Activated naive CD8-positive, alpha-beta T cell treated with anti-CD3 and anti-CD28 coated beads, Interleukin-2, amount 50 U/mL, for 16 hours (primary cell): ENCODE data around the gene RHBDF1.
A peak's percentile ranks its signal among the peaks of the same experiment; 100 is the strongest.

Source experiments
- DNase-seq: peaks from one replicate; pipeline ENCODE4 v3.0.0-alpha.2; 2020; ENCODE audit warnings: low read depth, low spot score

Gene RHBDF1

GRCh38 chr16:74747-75334, 2.4 kb upstream of the RHBDF1 start:
- DNase-seq = no peak

GRCh38 chr16:74051-74746, 1.8 kb upstream of the RHBDF1 start:
- no peak for DNase-seq

GRCh38 chr16:71540-72401, 660 bp downstream of the RHBDF1 start:
- DNase-seq = no peak

GRCh38 chr16:71210-71539, 1.3 kb downstream of the RHBDF1 start:
- DNase-seq = no peak

GRCh38 chr16:69181-69580, 3.2 kb downstream of the RHBDF1 start:
- no peak for DNase-seq

DNA sequence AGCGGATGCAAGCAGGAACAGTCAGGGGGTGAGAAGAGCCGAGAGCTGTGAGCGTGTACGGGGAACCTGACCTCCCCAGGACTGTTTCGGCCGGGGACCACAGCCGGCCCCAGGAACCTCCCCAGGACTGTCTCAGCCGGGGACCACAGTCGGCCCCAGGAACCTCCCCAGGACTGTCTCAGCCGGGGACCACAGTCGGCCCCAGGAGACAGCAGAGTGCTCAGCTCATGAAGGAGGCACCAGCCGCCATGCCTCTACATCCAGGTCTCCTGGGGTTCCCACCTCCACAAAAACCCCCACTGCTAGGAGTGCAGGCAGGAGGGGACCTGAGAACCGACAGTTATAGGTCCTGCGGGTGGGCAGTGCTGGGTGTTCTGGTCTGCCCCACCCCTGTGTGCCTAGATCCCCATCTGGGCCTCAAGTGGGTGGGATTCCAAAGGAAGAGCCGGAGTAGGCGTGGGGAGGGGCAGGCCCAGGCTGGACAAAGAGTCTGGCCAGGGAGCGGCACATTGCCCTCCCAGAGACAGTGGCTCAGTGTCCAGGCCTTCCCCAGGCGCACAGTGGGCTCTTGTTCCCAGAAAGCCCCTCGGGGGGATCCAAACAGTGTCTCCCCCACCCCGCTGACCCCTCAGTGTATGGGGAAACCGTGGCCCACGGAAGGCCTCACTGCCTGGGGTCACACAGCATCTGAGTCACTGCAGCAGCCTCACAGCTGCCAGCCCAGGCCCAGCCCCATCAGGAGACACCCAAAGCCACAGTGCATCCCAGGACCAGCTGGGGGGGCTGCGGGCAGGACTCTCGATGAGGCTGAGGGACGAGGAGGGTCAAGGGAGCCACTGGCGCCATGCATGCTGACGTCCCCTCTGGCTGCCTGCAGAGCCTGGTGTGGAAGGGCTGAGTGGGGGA, 4.3 kb downstream of the RHBDF1 start:
- DNase-seq = no peak

- no peak for DNase-seq
These were observed 5.1 kb downstream of the RHBDF1 start for GRCh38 chr16:67183-67791.

GRCh38 chr16:66309-67182, 5.9 kb downstream of the RHBDF1 start:
- no peak for DNase-seq

- peak; percentile 66 for DNase-seq
These were observed 6.7 kb downstream of the RHBDF1 start for GRCh38 chr16:65745-66144.

DNA sequence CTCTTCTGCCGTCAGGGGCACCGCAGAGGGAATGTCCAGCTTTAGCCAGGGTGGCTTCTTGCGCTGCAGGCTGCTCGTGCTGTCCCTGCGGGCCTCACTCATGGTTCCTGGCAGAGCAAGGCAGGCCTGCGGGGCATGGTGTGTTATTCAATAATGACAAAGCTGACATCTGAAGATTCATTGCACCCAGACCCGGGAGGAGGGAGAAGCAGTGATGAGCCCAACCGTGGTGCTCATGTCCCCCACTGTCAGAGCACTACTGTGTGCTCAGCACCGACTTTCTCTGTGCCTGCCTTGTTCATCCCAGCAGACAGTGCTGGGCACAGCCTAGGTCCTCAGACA, 7.5 kb downstream of the RHBDF1 start:
- no peak for DNase-seq

GRCh38 chr16:63998-64913, 8.2 kb downstream of the RHBDF1 start:
- no peak for DNase-seq

GRCh38 chr16:63466-63865, 9.0 kb downstream of the RHBDF1 start:
- DNase-seq = no peak

DNA sequence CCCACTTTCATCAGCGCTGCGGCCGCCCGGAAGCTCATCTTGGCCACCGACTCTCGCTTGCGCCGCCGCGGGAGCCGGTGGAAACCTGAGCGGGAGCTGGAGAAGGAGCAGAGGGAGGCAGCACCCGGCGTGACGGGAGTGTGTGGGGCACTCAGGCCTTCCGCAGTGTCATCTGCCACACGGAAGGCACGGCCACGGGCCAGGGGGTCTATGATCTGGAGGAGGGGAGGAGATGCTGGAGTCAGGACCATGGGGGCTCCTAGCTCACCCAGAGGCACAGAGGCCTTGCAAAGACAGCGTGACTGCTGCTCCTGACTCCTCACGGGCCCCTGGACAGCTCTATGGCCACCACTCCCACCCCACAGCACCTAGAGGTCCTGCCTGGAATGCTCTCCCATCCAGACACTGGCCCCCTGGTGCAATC, 9.5 kb downstream of the RHBDF1 start:
- DNase-seq = no peak

GRCh38 chr16:62283-62967, 10.0 kb downstream of the RHBDF1 start:
- no peak for DNase-seq

DNA sequence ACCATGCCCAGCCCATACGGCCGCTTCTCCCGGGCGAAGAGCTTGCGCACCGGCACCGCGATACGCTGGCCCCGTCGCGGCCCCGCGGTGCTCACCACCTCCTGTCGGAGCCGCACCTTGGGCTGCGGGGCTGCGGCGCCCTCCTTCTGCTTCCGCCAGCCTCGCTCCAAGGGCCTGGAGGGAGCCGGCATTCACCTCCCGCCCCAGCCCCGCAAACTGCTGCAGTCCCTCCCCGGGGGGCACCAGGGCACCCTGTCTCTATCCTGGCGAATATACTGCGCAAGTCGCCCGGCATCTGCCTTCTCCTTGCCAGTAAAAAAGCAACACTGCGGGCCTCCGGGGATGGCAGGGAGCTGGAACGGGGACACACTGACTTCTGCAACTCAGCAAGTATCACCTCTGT, 10.6 kb downstream of the RHBDF1 start:
- no peak for DNase-seq

DNA sequence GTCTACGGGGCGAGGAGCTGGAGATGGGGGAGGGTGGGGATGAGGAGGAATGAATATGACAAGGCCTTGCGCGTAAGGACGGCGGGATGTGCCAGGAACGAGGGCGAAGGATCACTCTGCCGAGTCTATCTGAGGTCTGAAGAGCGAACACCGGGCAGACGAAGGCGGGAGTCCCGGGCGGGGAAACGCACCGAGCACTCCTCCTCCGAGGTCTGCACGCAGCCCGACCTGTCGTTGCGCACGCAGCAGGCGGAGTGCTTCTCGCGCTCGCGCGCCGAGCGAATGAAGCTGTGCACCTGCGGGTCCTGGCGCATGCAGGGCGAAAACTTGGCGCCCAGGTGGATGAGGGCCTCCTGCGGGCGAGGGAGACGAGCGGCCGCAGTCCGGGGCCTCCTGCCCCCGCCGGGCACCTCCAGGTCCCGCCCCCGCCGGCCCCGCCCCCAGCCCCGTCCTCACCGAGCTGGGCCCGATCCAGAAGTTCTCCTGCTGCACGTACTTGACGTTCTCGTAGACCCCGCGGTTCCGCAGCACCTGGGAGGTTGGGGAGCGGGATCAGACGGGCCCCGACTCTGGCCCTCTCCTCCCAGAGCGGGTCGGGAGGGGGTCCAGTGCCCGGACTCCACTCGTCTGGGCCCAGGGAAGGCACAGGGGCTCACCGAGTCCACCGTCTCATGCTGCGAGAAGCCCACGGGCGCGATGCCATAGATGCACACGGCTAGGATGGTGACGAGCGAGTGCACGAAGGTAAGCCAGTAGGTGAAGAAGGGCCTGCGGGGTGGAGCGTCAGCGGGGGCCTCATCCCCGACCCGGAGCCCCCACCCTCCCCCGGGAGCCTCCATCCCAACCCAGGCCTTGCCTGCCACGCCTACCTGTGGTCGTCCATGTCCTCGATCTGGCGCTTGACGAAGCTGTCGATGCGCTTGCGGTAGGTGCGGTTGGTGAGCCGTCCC, 11.2 kb downstream of the RHBDF1 start:
- DNase-seq = no peak

GRCh38 chr16:60166-60565, 12.3 kb downstream of the RHBDF1 start:
- DNase-seq = no peak
